T-helper 22 cell (primary cell): ENCODE results near the gene ITGAE.
"Not testable (repeated sequence)": the region's sequence is repeated elsewhere in the genome, so short reads cannot be mapped to it uniquely, and the experiment has no call there.

Source experiments
- DNase-seq: peaks from one replicate; pipeline ENCODE4 v3.0.0-alpha.2; 2020; ENCODE audit warnings: low read depth

The ITGAE gene

GRCh38 chr17:3761036-3761917 lies 39.7 kb downstream of the ITGAE start:
- DNase-seq = no peak

- DNase-seq = no peak
Observed at GRCh38 chr17:3759597-3760216, 41.3 kb downstream of the ITGAE start.

GRCh38 chr17:3755335-3756030 lies 45.5 kb downstream of the ITGAE start:
- no peak for DNase-seq

GRCh38 chr17:3754458-3755334 lies 46.3 kb downstream of the ITGAE start:
- peak; percentile 69 for DNase-seq

- DNase-seq = no peak
Observed at GRCh38 chr17:3754066-3754457, 46.9 kb downstream of the ITGAE start.

- no peak for DNase-seq
Observed at GRCh38 chr17:3753624-3754023, 47.4 kb downstream of the ITGAE start.

GRCh38 chr17:3751836-3752235 lies 49.2 kb downstream of the ITGAE start:
- DNase-seq = no peak

GRCh38 chr17:3750926-3751325 lies 50.1 kb downstream of the ITGAE start:
- no peak for DNase-seq

- DNase-seq = no peak
Observed at GRCh38 chr17:3750296-3750695, 50.7 kb downstream of the ITGAE start.

- DNase-seq = no peak
Observed at GRCh38 chr17:3748576-3748975, 52.4 kb downstream of the ITGAE start.

GRCh38 chr17:3747805-3748204 lies 53.2 kb downstream of the ITGAE start:
- DNase-seq = no peak

GRCh38 chr17:3745071-3745470 lies 55.9 kb downstream of the ITGAE start:
- no peak for DNase-seq

- DNase-seq = no peak
Observed at GRCh38 chr17:3744014-3744413, 57.0 kb downstream of the ITGAE start.

- peak; percentile 48 for DNase-seq
Observed at GRCh38 chr17:3740611-3741073, 60.3 kb downstream of the ITGAE start.

GRCh38 chr17:3739422-3740124 lies 61.4 kb downstream of the ITGAE start:
- DNase-seq = no peak

- DNase-seq = peak; percentile 34
Observed at GRCh38 chr17:3738562-3739295, 62.3 kb downstream of the ITGAE start.

GRCh38 chr17:3735515-3735914 lies 65.5 kb downstream of the ITGAE start:
- no peak for DNase-seq

- DNase-seq = not testable (repeated sequence)
Observed at GRCh38 chr17:3734911-3735276, 66.1 kb downstream of the ITGAE start.

GRCh38 chr17:3732210-3732621 lies 68.8 kb downstream of the ITGAE start:
- no peak for DNase-seq

- no peak for DNase-seq
Observed at GRCh38 chr17:3730881-3731429, 70.0 kb downstream of the ITGAE start.
